ENCODE data around the gene PRKCA.
"Not testable (repeated sequence)": the region's sequence is repeated elsewhere in the genome, so short reads cannot be mapped to it uniquely, and the experiment has no call there.

The PRKCA gene

DNA sequence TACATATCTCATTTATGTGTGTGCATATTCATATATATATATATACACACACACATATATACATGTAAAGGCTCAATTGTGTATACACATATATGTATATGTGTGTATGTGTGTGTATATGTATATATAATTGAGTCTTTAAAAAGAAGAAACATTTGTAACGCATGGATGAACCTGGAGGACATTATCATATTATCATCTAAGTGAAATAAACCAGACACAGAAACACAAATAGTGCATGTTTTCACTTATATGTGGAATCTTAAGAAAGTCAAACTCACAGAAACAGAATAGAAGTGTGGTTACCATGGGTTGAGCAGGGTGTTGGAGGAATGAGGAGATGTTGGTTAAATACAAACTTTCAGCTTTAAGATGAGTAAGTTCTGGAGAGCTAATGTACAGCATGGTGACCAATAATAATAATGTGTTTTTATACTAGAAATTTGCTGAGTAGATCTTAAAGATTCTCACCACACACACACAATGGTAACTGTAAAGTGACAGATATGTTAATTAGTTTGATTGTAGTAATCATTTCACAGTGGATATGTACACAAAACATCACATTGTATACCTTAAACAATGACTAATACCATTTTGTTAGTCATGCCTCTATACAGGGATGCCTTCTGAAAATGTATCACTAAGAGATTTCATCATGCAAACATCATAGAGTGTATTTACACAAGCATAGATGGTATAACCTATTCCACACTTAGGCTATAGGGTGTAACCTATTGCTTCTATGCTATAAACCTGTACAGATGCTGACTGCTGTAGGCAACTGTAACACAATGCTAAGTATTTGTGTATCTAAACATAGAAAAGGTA, 399.9 kb downstream of the PRKCA start:
- no peak for DNase-seq

DNA sequence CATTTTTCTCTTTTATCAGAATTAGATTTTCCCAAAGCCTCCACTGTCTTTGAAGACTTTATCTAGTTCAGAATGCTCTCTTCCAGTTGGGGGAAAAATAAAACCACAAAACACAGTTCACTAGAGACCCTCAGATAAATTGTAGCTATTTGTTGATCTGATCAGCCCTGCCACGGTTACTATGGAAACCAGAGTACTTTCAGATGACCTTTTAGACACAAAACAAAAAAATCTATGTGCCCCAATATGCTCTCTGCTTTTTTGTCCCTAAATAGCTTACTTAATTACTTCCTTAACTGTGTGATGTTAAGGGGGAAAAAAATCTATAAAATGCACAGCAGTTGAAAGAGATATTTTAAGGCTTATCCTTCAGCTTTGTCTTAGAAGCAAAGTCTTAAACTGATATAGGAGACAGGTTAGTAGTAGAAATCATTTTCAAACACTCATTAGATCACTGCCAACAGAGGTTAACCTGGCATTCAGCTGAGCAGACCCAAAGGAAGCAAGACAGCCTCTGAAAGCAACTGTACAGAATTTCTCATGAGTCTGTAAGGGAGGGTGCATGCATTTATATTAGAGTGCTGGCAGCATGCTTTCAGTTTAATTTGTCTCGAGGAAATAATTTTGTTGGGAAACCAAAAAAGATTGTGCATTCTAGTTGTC, 402.6 kb downstream of the PRKCA start:
- DNase-seq, result no peak

DNA sequence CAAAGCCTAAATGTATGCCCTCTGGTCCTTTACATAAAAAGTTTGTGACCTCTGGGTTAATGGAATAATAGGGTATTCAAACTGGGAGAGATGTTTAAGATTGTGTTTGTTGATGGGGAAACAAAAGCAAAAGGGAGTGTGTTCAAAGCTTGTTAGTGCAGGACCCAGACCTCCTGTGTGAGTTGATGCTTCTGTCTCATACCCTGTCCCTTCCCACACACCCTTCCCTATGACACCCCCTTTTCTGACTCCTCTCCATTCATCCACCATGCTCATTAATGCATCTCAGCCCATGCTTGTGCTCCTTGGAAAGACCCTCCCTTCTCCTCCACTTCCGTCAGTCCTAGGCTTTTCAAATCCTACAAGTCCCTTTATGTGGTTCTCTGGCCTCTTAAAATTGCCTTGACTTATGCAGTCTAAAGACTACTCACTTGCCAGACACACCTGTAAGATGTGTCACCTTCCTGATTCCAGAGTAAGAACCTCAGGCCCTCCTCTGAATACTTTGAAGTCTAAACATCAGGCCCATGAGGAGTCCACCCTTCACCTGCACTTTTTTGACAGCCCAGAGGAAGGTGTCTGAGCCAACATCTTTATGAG, 404.5 kb downstream of the PRKCA start:
- no peak for DNase-seq

DNA sequence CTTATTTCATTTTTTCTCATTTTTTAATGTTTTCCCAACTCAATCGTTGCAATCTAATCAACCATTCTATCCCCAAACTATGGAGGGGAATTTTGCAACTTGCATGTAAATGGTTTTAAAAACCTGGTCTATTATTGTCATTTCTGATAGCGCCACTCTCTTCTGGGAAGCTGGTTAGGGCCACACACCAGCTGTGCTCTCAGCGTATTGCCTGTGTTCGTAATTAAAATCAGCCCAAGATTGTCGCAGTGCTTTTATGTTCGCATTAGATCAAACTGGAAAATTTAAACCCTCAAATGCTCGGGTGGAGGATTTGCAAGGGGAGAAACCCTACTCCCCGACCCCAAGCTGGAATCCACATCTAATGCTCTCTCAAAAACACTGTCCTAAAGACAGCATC, 409.0 kb downstream of the PRKCA start:
- no peak for DNase-seq

DNA sequence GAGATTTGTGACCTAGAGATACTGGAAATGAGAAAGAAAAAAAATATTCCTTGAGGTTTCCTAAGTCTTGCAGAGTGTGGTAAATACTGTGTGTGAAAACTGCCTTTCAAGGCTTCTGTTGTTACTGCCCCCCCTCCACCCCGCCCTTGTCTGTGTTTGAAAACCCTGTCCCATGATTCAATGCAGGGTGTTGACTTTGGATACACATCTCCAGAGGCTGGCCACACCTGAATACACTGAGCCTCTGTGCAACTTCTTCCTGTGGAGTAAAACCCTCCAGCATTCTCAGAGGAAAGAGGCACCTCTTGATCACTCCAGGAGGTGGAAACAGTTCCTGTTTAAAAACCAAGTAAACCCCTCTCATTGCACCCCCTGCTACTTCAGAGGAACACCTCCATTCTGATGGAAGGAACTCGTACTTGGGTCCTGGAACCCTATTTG, 409.5 kb downstream of the PRKCA start:
- DNase-seq, result no peak

DNA sequence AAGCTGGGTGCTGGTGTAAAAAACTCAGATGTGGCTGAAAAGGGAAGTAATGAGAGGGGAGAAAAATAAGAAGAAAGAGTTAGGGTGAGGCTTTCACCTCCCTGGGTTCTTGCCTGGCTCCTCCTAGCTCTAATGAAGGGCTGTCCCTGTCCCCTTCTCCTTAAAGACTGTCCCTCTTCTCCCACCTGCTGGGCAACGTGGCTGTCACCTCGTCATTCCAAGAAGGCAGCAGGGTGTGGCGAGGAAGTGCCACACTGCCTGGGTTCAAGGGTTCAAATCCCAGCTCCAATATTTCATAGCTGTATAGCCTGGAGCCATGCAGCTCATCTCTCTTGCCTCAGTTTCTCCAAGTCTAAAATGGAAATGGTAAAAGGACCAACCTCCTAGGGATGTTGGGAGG, 410.0 kb downstream of the PRKCA start:
- no peak for DNase-seq

DNA sequence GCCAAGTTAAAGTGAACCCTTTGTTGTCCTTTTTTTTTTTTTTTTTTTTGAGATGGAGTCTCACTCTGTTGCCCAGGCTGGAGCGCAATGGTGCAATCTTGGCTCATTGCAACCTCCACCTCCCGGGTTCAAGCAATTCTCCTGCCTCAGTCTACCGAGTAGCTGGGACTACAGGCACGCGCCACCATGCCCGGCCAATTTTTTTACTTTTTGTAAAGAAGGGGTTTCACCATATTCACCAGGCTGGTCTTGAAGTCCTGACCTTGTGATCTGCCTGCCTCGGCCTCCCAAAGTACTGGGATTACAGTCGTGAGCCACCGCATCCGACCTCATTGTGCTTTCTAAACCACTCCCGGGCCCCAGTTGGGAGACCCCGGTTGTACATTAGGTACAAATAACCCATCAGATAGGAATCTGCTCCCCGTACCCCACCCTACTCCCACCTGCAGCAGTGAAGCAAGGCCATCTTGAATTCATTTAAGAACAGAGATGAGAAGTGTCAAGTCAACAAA, 410.7 kb downstream of the PRKCA start:
- DNase-seq, result not testable (repeated sequence)

DNA sequence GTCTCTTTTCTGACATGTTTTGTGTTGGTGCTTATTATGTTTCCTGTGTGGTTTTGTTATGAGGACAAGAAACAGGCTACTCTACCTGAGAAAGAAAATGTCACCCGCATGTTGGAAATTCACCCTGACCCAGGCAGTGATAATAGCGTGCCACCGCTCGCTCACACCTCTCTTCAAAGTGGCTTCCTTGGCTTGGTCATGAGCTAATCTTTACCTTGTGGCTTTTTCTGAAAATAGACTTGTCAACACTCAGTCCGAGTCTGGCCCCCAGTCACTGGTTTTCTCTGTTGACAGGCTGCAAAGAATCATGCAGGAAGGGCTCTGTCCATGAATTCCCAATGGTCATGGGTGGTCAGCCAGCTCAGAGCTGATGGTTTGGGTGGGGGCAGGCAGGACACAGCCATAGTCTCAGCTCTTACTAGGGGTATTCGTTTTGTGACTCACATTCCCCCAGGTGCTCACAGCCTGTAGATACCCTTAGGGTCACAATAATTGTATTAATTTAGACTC, 411.2 kb downstream of the PRKCA start:
- DNase-seq, result no peak

DNA sequence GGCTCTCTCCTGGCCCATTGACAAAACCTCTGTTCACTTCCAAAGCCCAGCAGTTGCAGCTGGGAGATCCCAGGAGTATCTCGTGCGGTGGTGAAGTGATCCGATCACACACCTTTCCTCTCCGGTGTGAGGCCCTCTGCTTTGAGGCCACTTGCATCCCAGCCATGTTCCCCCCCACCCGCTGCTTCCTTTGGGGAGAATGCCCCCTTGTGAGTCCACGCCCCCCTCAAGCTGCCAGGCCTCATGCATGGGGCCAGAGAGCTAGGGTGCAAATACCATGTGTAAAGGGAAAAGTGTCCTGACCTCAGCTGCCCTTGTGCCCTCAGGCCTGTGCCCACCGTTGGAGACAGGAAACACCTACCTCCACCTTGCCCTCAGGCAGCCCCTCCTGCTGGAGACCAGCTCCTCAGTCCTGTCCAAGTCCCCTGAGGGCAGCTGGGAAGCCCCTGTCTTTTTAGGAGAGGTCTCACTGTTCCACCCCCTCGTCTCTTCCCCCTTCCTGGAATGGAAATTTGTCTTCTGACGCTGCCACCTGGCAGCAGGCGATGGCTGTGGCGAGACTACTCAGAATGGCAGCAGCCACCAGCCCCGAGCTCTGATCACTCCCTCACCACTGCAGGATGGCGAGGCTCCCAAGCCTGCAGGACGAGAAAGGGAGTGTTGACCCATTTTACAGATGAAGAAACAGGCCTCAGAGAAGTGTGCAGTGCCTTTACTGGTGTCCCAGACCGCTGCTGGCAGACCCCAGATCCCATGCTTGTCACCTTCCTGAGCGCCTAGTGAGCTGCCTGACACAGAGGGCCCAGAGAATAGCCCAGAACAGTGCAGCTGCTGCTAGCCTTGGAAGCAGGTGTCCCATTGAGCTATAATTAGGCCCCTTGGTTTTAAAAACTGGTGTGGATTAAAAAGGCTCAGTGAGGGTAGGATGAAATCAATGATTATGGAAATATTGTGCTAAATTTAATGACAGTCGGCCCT, 411.9 kb downstream of the PRKCA start:
- DNase-seq, result no peak

DNA sequence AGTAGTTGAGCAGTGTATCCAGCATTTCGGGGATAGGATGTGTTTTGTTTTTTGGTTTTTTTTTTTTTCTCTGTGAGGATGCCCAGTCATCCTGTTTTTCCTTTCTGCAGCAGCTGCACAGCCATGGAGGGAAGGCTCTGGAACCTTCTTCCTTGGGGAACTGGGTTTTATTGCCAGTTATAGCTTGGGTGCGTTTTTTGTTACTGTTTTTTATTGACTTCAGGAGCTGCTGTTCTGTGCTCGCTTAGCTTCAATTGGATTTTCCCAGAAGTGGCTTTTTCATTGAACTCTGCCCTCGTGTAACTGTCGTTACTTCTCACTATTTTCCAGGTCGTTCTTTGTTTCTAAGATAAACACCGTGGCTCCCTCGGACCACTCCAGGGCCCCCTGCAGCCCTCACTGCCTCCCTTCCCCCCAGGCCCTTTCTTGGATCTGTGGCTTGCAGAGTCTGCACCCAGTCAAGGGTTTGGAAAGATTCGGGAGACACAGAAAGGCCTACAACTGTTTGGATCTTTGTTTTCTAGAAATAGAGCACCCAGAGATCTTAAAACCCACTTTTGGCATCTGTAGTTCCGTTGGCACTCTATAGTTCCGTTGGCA, 412.8 kb downstream of the PRKCA start:
- no peak for DNase-seq

DNA sequence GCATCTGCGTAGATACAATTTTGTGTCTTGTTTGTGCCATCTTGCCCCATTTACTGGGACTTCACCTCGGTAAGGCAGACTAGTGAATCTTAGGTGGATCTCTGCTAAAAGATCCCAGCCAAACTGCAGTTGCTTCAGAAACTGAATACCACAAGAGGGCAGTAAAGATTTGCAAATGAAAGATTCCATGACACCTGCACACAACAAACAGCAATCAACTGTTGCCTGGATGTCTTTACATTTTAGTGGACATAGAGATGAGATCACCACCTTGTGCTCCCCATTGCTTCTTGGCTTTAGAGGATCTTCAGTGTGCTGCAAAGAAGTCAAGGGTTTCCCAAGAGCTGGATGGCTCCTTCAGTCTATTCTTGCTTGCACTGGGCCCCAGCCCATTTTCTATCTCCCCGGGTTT, 413.3 kb downstream of the PRKCA start:
- peak; percentile 60 for DNase-seq

DNA sequence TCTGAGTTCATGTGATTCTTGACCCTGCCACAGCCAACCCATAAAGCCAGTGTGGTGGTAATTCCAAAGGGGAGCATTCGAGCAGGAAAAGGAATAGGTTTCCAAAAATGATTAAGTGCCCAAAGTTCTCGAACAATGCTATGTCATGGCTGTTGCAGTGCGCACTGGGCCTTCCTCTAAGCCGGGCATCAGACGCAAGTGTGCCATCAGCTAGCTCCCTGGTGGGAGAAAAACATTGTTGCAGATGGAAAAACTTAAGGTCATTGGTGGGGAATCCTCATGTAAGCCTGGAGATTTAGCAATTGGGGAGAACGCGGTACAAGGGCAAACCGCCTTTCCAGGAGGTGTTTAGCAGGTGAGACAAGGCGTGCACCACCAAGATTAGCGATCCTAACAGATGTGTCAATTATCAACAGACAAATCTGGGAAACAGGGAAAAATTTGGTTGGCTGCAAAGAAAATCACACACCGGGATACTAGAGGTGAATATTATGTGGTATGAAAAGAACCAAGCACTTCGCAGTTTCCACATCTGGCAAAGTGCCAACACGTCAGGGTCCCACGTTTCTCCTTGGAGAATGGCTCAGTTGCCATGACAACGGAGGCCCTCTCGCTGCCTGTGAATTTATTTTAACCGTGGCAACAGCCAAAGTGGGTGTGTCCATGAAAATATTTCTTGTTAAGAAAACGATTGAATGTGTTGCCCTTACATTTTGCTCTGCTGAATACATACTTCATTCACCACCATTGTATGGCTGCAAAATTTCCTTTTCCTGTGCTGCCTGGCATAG, 414.0 kb downstream of the PRKCA start:
- DNase-seq, result peak; percentile 66

DNA sequence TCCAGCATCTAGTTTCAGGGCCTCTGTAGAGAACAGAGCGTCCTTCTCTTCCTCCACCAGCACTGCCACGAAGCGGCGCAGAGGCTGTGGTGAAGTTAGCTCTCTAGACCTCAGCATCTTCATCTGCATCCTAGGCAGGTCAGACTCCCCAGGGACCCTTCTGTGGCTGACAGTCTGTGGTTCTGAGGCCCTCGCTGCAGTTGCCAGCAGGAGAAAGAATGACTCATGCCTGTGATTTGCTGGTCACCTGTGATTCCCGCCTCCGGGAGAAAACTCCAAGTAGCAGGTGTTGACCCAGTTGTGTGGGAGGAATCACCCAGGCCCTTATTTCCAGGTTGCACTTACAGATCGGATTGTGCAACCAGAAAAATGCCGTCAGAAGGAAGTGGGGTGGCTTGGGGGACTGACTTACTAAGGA, 415.2 kb downstream of the PRKCA start:
- no peak for DNase-seq

DNA sequence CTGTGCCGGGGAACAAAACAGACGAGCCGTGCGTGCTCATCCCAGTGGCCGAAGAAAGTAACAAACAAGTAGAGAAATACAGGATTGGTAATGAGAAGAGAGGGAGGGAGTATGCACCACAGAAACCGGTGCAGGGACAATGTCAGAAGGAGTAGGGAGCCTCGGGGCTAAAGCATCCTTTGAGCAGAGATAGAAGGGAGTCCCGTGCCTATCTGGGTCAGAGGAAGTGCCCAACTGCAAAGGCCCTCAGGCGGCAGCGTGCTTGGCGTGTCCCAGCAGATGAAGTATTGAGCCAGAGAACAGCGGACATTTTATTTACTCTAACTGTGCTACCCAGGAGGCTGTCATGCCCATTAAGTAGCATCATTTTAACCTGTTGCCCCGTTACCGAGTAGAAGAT, 417.6 kb downstream of the PRKCA start:
- DNase-seq, result no peak

DNA sequence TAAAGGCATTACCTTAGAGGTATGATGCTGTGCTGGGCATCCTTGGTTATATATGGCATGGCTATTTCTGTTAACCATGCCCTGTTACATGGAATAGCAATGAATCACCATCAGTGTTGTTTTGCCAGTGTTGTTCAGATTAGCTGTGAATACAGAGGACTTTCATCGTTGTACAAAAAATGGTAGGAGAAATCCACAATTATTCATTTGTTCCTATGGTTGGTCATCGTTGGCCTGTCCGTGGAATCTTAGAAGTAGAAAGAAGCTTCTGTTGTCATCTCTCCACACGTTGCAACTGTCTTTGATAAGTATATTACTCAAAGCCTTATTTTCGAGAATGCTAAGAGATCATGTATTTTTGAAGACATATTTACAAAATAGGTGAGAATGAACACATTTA, 418.2 kb downstream of the PRKCA start:
- no peak for DNase-seq

DNA sequence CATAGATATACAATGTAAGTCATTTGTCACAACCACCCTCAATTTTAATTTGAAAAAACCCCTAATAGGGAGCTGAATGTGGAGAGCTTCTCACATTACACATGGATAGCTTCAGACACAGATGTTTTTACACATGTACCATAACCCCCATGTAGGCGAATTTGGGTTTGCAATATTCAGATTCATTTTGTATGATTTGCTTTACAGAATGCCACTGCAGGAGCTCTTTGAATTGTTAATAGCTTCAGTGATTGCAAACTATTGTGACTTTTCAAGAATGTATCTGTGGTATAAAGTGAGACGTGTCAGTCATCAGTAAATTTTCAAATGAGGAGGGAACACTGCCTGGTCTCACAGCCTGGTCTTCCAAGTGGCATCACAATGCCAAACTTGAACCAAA, 419.9 kb downstream of the PRKCA start:
- DNase-seq, result no peak

DNA sequence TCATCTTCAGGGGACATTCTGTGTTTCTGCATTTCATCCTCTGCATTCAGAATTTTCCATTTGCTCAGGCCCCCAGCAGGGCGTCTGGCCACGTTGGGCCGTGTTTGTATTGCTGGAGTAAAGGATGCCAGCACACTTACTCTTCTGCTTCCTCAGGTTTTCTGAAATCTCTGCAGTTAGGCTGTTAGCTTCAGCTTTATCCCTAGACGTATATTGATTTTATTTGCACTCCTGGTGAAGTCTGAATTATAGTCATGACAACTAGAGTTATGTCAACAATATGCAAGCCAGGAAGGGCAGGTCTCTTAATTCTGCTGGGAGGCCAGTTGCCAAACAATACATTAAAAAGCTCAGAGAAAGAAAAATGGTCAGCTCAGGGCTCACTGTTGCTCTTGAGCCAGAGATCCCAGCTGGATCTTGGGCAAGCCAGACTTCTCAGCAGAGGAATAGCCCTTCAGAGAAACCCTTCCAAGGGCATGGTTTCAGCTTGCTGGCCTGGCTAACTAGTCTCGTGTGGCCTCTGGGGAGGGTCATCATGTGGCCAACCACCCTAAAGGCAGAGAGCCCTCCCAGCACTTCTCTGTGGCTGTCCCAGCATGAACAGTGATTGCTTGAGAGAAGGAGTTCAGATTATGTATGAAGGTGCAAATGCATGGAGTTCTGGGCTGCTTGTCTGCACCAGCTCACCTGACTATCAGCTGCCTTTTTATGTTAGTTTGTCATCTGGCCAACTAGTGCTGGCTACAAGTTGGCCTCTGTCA, 422.3 kb downstream of the PRKCA start:
- peak; percentile 29 for DNase-seq

DNA sequence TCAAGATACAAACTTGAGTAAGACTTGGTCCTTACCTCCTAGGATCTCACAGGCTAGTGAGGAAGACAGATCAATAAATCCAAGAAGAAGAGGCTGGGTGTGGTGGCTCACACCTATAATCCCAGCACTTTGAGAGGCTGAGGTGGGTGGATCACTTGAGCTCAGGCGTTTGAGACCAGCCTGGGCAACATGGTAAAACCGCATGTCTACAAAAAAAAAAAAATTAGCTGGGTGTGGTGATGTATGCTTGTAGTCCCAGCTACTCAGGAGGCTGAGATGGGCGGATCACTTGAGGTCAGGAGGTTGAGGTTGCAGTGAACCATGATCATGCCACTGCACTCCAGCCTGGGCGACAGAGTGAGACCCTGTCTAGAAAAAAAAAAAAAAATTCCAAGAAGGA, 423.0 kb downstream of the PRKCA start:
- not testable (repeated sequence) for DNase-seq

DNA sequence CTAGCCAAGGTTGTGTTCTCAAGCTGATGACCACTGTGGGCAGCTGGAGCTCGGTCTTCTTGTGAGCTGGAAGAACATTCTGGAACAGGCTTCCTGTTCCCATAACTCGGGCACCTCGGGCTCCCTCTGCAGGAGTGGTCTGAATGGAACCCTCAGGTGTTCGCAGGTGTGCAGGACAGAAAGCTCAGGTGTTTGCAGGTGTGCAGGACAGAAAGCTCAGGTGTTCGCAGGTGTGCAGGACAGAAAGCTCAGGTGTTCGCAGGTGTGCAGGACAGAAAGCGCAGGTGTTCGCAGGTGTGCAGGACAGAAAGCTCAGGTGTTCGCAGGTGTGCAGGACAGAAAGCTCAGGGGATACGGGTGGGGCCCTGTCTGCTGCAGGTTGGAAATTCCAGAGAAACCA, 423.5 kb downstream of the PRKCA start:
- DNase-seq, result no peak

DNA sequence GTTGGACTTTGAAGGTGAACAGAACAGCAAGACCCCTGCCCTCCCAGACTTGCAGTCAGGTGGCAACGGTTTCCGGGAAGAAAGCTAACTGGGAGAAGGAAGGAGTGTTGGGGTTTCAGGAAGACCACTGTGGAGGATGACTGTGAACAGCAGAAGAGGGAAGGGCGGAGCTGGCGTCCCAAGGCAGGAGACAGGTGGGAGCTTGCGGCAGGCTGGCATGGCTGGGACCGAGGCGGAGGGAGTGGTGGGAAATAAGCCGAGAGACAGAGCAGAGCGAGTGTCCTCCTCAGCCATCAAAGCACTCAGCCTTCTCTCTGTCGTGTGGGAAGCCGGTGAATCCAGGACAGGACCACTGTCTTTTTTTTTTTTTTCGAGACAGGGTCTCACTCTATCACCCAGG, 424.0 kb downstream of the PRKCA start:
- DNase-seq, result no peak
